COR-L47 (cell line): ENCODE results near the gene VAX1.

Source experiments
- DNase-seq: peaks from one replicate; lab custom pipeline; 2025; lab: John Stamatoyannopoulos, UW

The VAX1 gene

DNA sequence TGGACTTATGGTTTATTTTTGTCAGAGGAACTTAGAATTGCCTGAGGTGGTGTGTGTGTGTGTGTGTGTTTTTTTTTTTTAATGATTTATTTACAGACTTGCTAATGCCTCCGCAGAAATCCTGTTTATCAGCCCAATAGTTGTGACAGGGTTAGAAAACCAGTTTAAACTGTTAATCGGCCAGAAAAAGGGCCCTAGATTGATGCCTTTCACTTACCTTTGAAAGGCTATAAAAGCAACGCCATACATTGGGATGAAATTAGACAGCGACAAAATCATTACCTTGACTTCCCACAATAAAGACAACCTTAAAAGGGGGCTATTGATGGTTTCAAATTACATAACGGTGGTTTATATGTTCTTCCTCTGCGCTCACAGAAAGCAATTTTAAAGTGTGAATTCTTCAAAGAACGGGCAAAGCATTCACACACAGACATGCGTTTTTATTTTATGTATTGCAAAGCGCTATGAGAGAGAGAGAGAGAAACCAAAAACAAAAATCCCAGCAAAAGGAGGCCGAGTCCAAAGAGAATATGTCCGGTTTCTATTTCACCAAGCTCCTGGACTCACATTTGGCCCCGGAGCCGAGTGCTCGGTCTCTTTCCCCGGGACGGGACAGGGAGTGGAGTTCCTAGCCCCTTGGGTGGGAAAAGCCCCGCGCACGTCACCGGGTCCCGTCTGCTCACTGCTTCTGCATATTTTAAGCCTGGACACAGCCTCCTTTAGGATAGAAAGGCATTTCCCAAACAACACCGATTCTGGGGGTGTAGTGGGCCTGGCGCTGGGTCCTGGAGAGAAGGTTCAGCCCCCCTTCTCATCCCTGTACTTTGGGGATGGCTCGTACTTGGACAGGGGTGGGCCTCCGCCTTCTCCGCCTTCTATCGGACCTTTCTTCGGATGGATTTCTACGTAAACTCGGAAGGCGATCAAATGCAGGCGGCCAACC, 26.8 kb upstream of the VAX1 start:
- DNase-seq: no peak

DNA sequence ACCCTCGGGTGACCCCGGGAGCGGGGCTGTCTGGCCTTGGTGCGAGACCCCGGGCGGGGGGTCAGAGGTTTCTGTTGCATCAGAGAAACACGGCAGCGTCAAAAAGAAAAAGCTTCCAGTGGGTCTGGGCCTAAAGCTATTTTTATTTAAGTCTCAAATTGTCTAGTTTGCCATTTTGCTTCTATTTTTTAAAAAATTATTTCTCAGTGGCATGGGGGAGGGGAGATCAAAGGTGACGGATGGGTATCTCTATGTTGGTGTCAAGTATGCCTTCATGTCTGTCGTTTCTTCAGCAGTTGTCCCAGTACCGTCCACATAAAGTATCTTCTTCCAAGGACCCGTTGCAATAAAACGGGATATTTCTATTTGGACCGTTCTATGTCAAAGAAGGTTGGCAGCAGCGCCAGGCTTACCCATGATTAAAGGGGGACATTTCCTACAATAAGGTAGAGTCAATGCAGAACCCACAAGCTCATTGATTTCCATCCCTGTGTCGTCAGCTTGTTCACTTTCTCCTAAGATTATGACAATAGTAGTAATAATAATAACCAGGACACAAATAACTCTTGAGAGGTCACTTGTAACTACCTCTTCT, 26.0 kb upstream of the VAX1 start:
- no peak for DNase-seq

DNA sequence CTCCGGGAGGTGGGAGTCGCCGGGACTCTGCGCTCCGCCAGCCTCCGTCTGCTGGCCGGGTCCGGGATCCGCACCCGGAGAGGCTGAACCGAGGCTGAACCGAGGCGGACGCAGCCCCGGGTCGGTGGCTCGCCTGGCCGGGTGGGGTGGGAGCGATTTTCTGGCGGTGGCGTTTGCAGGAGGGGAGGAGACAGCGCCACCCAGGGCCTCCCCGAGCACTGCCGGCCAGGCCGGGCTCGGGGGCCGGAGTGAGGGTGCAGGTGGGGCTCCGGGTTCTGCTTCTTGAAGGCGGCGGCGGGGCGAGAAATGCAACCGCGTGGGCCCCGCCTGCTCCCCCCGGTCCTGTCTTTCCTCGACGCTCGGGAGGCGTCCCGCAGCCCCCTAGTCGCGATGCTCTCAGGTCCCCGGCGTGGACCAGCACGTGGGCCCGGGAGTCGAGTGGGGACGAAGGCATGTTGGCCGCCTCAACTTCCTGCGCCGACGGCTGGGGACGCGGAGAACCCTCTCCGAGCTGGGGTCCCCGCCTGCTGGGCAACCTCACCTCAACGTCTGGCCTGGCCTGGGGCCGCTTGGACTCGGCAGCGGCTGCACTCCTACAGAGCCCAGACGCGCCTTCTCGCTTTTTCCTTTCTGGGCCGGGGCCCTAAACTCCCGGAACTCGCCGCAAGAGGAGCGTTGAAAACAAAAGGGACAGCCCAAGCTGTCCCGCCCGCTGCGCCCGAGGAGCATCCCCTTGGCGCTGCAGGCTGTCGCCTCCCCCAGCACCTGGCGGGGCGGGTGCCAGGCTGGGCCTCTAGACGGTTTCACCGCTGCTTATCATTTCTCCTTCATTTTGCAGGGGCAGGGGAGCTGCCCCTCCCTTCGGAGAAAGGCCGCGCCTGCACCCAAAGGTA, 25.2 kb upstream of the VAX1 start:
- no peak for DNase-seq

DNA sequence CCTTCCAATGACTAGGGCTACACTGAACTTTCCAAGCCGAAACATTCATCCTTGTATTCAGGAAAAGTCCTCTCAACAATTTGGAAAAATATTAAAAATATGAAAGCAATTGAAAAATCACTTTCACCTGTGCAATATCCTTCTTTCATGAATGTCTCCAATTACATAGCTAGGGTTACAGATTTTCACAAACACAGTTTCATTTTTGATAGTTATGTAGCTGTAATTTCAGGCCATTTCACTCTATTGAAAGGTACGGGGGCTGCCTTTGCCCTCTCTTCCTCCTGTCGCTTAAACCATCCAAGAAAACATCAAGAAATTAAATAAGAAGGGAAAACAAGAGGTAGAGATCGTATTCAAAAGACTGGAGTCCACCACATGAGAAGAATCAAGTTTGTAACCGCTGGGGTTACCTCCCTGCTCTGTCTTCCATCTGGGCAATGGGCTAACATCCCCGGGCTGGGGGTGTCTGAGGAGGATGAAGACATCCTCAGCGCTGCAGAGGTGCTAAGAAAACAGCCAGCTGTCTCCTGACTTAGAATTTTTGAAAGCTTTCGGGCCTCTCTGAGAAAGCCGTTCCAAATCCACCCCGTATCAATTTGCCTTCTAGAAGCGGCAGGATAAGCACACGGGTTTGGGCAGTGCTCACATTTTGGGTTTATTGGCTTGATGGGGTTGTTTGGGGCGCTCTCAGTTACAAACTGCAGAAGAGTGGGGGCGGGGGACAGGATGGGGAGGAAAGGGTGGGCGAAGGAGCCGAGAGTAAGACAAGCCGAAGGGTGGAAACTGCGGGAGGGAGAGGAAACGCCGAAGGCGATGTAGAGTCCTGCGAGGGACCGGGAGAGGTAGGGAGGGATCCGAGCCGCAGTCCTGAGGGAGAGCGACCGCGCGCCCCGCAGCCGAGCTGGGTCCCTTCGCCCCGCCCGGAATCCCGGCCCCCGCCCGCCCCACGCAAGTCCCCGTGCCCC, 24.3 kb upstream of the VAX1 start:
- no peak for DNase-seq

DNA sequence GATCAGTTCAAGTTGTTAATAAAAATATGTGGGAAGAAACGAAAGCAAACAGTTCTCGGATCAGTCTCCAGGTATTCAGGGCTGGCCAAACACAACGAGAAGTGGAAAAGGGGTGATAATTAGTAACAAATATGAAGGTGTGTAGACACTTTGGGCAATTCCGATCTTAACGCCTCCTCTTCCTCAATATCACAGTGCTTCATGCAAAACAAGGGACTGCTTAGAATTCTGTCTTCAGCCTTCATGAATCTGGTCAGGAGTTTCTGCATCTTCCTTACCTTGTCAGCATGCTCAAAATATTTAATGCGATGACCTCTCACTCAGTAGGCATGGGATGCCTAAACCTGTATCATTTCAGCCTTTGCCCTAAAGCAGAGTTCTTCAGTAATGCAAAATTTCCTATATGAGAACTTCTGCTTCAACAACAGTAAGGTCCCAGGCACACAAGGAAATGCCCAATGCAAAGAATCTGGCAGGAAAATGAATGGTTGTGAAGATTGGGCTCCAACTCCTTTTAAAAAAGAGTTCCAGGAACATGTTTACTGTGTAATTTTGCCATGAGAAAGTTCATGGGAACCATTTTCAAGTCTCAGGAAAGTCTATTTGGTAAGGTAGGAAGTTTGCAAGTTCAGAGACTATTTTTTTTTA, 23.4 kb upstream of the VAX1 start:
- DNase-seq: no peak

DNA sequence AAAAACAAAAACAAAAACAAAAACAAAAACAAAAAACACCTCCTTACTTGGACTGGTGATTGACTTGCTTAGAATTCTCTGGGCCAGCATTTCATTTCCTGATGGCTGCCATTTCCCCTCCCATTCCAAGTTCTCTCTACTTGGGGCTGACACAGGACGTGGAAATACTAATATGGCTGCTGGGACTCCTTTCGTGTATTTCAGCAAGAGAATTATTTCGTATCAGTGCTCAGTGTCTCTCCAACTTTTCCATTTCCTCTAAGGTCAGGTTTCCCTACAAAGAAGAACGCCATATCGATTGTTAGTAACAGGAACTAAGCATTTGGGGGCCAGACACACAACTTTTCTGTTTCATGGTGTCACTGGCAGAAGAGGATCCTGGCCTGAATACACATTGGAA, 22.5 kb upstream of the VAX1 start:
- DNase-seq: no peak

DNA sequence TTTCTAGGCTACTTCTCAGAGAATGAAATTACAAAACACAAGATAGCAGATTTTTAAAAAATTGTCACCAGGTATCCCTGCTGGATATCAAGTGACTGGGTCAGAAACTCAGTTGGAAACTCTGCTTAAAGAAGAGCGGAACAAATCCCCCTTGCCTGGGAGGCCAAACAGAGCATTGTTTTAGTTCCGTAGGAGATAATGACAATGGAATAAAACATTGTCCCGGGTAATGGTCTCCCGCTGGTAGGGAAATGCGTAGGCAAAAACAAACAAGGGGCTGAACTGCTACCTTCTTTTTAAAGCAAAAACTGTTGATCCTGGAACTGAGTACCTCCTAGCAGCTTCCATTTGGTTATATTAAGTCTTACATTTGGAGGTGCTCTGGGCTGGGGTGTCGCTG, 21.3 kb upstream of the VAX1 start:
- DNase-seq: no peak

DNA sequence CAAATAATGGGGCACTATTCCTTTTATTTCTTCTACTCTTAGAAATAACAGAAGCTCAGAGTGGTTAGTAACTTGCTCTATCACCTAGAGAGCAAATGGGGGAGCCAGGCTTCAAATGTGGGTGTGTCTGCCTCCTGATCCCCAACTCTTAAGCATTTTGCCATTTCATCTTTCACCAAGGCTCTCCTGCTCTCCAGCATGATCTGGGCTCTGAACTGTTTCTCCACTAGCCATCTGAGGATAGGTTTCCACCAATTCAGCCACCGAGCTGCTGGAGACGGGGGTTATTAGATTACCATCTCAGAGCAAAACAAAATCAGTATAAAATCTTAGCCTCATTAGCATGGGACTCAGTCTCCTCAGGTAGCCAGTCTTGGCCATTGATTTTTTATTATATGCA, 20.2 kb upstream of the VAX1 start:
- no peak for DNase-seq

DNA sequence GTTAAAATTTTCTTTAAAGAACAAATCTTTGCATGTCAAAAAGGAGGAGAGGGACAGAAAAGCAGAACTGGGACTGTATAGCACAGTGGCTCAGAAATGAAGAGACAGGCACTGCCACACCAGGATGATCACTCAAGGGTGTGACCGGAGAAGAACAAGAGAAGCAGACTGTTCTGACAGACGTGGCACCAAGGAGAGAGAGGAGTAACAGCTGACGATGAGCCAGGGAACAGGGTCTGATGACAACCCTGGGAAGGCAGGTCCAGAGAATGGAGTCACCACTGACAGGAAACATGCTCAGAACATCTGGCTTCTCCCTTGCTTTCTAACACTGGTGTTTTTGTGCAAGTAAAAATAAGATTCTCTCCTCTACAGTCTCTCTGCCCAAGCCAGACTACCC, 14.6 kb upstream of the VAX1 start:
- no peak for DNase-seq

DNA sequence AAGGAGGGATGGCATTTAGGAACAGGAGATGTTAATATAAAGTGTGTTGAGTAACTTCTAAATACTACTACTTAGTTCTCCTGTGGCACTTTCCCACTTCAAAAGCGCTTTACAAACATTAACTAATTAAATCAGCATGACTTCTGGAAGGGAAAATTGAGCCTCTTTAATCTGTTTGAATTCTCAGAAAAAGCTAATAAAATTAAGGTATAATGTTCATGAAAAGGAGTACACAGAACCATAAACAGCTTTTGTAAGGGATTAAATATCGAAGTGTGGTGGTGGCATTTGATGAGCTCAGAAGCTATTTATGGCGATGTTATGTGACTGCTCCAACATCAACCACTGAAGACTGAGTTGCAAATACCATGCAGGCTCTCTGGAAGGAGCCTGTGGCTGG, 10.2 kb upstream of the VAX1 start:
- no peak for DNase-seq

DNA sequence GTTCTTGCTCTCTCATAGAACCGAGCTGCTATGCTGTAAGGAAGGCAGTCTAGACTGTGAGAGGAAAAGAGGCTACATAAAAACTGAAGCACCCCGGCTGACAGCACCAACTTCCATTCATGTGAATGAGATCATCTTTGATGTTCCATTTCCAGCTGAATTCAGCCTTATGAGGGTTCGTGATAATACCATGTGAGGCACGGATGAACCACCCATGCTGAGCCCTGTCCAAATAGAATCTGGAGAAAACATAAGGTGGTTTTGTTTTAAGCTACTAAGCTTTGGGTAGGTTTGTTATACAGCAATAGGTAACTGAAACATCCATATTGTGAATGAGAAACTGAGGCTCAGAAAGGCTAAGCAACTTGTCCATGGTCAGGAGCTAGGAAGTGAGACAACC, 6.9 kb upstream of the VAX1 start:
- no peak for DNase-seq

DNA sequence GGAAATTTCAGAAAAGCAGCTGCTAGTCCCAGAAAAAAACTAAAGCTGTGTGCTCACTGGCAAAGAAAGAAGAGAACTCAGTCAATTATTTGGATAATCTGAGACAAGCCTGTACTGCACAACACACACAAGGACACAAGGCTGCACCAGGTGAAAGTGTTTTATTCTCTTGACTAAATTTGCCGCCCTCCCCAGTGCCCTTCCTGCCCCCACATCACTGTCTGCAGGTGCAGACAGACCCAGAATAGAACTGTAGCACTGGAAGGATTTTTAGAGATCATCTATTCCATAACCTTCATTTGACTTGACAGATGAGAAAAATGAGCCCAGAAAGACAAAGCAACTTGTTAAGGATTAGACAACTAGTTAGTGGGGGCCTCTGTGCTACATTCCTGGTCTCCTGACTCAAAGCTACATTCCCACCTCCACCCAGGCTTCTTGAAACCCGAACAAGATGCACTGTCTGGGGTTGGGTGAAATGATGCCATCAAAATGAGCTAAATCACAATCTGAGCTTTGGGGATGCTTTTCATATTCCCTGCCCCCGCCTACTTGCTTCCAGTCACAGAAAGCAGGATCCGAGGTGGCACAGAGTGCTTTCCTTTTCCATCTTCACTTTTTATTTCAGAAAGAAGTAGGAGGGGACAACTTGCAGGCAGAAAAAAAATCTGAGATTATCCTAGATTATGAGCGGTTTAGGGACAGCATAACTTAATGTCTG, 5.2 kb upstream of the VAX1 start:
- no peak for DNase-seq

DNA sequence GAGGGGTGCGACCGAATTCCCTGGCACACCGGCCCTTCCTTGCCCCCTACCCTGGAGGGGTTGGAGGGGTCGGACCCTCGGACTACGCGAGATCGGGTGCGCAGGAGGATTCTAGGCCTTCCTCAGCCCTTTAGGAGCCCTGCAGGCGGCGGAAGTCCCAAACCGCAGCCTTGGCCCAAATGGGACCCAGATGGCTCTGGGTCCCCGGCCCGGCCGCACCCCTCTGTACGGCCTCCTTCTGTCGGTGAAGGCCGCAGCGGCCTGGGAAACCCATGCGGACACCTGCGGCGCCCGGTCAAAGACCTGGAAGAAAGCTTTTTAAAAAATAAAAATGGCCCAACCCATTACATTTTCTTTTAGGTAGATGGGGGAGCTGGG, 2.4 kb upstream of the VAX1 start:
- DNase-seq: no peak

DNA sequence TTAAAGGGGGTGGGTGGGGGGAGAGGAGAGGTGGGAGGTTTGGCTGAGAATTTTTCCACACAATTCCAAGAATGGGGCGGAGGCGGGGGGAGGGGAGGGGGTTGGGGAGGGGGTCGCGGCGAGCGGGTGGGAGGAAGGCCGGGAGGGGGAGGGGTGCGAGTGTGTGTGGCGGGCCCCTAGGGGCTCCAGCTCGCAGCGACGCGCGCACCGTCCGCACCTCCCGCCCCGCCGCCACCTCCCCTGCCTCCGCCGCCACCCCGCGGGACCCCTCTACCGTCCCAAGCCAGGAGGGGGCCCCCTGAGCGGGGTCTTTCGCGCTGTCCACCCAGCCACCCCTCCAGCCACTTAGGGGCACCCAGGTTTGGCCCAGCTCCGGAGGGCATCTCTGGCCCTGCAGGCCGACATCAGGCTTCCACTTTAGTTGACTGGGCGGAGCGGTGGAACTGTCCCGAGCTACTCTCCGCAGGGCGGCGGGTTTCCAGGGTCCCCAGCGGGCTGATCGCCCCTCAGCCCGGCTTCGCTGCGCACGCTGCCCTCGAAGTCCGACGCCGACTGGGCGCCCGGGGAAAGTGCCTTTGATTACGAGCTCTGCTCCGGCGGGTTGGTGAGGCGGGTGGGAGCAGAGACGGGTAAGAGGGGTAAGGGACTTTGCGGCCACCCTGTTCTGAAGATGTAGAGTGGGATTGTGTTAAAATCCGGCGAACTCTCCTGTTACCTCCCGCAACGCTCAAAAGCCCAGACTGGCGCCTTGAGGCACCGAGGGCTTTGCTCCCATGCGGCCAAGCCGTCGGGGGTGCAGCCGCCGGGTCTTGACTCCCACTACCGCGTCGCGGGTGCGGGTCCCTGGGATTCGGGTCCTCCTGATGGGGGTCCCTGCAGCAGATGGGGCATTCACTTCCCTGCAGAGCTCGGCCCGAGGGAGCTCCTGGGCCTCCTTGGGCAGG, 1.8 kb upstream of the VAX1 start:
- no peak for DNase-seq

DNA sequence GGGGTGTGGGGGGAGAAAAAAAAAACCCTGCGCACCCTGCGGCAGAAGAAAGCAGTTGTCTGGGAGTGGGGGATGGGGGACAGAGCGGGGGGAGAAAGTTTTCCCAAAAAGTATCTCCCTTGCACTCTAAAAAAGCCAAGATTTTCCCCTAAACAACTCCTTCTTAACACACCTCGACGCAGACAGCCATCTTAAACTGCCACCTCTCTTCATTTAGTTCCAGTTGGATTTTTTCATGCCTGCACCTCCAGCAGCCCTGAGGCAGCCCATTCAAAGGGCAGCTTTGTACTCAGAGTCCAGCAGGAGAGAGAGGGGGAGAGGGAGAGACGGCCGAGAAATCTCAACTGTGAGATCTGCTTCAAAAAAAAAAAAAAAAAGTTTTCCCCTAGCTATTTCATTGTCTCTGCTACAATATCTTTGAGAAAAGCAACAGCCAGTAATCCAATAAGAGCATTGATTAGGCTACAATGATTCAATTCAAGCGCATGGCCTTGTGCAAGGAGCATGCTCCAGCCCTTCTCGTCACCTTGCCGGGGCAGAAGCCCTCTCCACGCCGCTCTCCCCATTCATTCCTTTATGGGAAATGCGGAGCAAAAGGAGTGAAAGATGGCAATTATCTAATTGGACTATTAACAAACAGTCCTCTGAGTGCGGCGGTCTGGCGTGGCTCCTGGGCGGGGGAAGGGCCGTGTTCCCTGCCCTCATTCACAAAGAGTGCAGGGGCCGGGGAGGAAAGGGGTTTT, 939 bp upstream of the VAX1 start:
- DNase-seq: no peak

DNA sequence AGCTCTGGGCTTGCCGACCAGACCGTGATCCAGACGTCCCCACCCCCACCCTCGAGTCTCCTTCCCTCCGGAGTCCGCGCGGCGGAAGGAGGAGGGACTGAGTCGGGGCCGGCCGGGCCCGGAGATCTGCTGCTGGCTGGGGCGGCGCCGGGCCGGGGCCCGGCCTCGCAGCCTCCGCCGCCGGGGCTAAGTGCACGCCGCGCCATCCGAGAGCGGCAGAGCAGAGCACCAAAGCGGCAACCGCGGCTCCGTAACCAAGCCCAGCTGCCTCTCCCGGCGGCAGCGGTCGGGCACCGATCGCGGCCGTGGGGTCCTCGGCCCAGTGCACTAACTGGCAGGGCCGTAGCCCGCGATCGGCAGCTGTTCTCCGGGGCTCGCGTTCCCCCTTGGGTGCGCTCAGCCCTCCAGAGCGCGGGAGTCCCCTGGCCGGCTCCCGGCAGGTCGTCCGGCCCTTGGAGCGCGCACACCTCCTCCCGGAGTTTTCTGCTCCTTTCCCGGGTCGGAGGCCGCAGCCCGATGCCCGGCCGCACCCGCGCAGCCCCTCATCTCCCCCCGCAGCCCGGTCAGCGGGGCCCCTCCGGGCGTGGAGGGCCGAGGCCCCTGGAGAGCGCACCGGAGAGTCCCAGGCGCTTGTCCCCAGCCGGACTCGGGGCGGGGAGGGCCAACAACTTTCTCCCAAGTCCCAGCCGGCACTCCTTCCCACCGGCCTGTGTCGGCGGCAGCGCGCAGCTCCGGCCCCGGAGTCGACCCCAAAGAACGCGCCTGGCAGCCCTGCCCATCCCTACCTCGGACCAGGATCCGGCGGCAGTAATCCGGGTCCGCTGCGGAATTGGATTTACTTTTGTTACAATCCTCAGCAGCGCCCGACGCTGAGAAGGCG, 799 bp downstream of the VAX1 start:
- DNase-seq: no peak

DNA sequence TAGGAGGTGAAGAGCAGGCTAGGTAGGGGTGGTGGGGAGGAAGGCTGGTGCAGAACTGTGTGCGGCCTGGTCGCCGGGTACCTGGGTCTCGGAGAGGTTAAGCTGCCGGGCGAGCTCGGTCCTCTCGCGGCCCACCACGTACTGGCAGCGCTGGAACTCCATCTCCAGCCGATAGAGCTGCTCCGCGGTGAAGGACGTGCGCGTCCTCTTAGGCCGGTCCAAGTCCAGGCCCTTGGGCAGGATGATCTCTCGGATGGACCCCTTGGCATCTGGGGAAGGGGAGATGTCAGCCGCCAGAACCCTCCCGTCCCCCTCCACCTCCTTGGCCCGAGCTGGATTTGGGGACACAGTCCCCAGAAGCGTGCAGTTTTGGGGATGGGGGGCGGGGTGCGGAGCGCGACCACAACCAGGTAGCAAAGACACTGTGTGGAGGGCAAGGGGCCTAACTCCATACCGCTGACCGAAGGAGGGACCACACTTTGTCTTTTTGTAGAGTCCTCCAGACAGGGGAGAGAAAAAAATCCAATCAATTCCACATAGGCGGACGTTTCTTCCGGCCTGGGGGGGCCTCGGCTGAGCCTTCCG, 1.6 kb downstream of the VAX1 start:
- DNase-seq: no peak
